ENCODE results near the gene ZNF473.

DNA sequence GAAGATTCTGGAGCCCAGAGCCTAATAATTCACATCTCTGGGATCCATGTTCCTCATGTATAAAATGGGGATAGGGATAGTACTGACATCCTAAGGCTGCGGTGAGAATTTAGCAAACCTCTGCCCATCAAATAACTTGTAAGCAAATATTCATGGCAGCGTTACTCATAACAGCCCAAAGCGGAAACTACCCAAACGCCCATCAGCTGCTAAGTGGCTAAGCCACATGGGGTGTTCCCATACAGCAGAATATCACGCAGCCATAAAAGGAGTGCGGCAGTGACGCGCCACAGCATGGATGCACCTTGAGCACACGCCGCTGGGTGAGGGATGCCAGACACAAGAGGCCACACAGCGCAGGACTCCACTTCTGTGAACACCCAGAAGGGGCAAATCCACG, 20.4 kb upstream of the ZNF473 start:
- no peak for TF ChIP-seq CTCF (IDR thresholded peaks at IDR 0.05)
- TF ChIP-seq POLR2AphosphoS5 (IDR thresholded peaks at IDR 0.05; ENCODE audit: low read depth, low read length): no peak
- TF ChIP-seq, protein P1, sequence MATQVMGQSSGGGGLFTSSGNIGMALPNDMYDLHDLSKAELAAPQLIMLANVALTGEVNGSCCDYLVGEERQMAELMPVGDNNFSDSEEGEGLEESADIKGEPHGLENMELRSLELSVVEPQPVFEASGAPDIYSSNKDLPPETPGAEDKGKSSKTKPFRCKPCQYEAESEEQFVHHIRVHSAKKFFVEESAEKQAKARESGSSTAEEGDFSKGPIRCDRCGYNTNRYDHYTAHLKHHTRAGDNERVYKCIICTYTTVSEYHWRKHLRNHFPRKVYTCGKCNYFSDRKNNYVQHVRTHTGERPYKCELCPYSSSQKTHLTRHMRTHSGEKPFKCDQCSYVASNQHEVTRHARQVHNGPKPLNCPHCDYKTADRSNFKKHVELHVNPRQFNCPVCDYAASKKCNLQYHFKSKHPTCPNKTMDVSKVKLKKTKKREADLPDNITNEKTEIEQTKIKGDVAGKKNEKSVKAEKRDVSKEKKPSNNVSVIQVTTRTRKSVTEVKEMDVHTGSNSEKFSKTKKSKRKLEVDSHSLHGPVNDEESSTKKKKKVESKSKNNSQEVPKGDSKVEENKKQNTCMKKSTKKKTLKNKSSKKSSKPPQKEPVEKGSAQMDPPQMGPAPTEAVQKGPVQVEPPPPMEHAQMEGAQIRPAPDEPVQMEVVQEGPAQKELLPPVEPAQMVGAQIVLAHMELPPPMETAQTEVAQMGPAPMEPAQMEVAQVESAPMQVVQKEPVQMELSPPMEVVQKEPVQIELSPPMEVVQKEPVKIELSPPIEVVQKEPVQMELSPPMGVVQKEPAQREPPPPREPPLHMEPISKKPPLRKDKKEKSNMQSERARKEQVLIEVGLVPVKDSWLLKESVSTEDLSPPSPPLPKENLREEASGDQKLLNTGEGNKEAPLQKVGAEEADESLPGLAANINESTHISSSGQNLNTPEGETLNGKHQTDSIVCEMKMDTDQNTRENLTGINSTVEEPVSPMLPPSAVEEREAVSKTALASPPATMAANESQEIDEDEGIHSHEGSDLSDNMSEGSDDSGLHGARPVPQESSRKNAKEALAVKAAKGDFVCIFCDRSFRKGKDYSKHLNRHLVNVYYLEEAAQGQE (IDR thresholded peaks at IDR 0.05; ENCODE audit: insufficient read depth in 1 of 2, low read depth in 2 of 2, low read length in 1 of 2): no peak

All from Panc1 (cell line).